Raji (cell line): ENCODE data around the gene CXCR5.

Source experiments
- POLR2A ChIP-seq: IDR thresholded peaks from 2 replicates; pipeline ENCODE4 v1.6.1; 2011; ENCODE audit warnings: low read depth, low read length, control low read depth; ENCODE audit not compliant: insufficient read depth

The CXCR5 gene

DNA sequence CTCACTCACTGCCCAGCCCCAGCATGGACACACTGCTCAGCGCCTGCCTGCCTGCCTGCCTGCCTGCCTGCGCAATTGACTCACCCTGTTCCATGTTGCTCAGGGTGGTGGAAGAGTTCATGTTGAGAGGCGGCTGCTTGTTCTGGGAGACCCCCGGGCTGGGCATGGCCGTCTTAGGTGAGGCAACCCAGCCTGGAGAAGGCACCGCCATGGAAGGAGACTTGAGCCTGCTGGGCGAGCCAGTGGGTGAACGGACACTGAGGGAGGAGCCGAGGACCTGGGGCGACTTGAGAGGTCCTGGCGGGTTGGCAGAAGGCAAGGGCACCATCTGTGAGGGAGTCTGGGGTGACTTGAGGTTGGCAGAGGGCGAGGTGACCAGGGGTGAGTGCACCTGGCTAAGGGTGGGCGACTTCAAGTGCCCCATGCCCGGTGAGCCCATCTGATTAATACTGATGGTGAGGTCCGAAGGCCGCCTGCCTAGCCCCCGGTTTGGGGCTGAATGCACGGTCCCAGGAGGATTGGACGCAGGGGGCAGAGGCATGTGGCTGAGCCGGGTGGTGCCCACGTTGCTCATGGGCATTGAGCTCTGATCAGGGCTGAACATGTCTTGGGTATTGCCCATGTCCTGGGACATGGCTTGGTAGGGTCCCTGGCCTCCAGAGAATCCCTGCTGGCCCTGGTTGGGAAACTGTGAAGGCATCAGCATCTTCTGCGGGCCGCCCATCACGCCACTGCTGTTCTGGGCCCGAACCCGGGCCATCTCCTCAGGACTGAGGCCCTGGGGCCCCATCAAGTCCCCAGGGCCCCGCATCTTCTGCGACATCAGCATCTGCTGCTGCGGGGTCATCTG lies 17.1 kb downstream of the CXCR5 start:
- TF ChIP-seq POLR2A, result no peak

DNA sequence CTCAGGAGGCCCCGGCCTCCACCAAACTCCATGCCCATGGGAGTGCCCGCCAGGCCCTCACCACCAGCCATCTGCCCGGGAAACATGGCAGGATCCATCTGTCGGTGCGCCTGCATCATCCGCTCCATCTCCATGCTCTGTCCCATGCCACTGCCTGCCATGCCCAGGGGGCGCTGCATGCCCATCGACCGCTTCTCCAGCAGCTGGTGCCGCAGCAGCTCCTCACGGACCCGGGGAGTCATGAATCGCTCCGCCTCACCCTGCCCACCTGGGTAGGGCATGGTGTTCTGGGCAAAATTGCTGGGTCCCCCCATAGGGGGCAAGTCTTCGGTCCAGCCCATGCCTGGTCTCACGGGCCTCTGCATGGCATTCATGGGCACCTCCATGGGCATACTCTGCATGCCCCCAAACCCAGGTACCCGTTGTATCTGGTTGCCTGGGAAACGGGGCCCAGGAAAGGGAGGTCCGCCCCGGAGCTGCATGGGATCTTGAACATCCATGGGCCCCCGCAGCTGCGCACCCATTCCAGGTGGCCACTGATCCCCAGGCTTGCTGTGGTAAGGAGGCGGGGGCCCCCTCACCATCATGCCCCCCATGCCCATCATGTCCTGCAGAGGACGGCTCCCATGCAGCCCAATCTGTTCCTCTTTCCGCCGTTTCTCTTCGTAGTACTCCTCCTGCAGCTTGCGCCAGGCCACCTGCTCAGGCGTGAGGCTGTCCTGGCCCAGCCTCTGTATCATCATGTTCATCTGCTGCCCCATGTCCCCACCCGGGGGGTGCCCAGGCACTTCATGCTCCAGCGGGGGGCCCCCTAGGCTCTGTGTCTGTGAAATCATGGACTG lies 18.0 kb downstream of the CXCR5 start:
- no peak for TF ChIP-seq POLR2A

DNA sequence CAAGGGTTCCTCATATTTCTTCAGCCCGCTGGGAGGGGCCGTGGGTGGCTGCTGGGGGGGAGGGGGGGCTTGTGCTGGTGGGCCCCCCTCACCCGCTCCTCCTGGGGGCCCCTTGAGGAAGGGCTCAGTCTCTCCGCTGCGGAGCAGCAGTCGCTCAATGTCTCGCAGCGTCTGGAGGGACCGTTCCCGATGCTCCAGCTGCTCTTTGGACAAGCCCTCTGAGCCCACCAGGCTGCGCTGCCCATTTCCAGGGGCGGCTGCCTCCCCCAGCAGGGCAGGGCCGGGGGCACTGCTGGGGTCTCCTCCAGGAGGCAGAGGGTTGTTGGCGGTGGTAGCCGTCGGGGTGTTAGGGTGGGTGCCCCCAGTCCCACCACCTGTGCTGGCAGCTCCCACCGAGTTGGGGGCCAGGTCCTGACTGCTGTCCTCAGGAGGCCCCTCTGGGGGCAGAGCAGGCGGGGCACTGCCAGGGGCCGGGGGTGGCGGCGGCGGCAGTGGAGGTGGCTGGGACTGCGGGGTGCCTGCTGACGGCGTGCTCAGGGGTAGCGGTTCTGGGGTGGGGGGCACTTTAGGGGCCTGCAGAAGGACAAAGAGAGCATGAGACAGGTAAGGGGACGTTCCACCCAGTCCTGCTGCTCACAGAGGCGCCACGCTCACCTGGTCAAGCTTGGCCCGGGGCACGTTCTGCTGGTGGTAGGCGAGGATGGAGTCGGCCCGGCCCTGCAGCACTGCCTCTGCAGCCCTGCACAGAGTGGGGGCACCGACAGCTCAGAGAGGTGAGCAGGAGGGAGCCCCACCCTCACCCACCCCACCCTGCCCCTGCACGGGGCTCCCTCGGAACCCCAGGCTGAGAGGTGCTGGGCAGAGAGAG lies 18.9 kb downstream of the CXCR5 start:
- TF ChIP-seq POLR2A, result no peak

DNA sequence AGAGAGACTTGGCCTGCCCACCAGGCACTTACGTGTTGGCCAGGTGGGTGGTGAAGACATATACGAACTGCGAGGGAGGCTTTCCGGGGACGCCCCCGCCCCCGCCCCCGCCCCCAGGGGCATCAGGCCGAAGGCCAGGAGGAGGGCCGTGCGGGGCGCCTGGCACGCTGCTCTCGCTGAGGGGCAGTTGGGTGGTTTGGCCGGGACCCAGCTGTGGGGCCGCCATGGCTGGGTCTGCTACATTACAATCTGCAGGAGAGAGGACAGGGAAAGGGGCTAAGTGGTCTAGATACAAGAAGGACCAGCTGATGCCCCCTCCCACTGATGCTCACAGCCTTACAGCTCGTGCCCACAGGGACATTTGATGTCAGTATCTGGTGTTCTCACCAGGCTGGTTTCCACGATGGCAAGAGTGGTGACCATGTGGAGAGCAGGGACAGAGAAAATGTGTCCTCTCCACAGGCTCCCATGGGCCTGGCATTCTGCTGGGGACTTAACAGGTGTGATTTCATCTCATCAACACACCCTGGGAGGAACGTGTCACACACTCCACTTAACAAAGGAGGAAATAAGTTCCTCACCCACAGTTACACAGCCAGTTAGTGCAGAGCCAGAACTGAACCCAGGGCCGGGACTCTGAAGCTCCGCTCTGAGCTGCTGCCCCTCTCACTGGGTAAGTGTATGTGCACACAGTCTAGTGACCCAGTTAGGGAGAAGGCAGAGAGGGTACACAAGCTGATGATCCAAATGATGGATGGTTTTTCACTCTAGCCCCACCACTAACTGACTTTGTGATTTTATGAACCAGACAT lies 19.7 kb downstream of the CXCR5 start:
- no peak for TF ChIP-seq POLR2A

DNA sequence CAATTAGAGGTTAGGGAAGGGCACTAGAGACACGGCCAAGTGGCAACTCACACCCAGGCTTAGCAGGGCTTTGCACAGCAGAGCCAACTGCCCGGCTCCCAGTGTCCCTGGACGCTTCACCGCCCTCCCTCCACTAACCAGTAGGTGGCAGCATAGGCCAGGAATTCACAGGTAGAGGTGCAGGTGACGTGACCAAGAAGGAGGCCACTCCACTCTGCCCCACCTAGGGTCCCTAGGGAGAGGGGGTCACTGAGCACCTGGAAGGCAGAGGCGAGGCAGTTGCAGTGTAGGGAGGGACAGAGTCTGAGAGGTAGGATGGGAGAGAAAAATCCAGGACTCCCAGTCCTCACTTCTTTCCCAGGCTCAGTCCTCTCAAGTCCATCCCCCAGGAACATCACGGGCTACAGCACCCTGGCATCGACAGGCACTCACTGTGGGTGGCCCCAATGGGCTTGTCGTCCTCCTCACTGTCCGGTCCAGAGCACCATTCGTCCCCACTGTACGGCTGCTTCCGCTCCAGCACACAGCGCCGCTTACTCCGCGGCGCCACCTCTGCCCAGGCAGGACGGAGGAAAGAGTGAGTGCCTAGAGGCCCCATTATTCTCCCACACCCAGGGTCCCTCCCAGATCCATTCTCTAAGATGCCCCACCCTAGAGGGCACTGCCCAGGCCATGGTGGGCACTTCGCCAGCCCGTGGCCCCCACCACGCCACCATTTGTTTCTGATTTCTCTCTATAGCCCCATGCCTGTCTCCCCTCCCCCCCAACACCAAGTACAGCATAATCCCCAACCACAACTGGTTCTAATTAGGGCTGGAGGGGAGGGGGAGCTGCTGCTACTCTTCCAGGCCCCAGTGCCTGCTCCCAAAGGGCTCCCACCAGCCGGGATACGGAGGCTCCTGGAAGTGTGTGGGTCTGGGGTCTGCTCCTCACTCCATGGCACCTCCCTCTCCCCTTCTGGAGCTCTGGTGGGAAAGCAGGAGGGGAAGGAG lies 23.7 kb downstream of the CXCR5 start:
- peak; percentile 34; the same call in 1 of the 2 replicates for TF ChIP-seq POLR2A

DNA sequence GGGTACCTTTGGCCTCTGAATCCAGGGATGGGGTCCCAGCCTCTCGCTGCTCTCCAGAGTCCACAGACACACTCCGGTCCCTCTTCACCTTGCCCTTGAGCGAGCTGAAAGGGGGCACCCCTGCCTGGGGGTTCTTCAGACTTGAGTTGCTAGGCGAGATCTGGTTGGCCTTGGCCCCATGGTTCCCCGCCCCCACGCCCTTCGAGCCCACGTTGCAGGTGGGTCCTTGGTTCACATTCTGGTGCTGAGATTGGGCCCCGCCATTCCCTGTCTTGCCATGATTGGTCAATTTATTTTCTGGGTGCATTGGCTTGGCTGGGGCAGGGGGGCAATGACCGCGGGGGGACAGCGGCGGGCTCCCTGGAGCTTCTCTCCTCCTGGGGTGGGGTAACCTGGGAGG lies 24.6 kb downstream of the CXCR5 start:
- no peak for TF ChIP-seq POLR2A

DNA sequence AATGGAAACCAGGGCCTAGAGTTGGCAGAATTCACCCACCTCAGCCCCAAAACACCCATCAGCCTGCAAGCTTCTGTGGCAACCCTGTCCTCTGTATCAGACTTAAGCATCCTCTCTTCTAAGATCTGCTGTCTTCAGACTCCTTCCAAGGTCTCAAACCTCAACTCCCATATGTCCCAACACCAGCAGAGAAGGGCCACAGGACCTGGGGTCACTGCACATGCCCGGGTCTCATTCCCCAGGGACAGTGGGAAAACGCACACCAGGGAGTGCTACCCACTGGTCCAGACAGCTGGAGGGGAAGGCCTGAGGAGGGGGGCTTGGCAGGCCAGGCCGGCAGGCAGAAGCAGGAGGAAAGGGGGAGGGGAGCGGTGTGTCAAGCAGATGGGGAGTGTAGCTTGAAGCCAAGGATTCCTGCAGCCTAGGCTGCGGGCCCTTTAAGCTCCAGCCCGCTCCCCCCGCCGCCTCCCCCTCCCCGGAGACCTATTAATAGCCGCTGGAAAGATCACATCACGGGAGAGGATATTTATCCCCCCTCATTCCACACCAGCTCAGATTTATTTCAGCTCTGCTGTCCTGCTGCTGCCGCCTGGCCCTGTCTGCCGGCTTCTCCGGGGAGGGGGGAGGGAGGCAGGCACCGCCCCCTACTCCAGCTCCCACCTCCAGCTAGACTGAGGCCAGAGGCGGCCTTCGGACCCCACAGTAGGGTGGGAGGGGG lies 25.4 kb downstream of the CXCR5 start:
- no peak for TF ChIP-seq POLR2A

DNA sequence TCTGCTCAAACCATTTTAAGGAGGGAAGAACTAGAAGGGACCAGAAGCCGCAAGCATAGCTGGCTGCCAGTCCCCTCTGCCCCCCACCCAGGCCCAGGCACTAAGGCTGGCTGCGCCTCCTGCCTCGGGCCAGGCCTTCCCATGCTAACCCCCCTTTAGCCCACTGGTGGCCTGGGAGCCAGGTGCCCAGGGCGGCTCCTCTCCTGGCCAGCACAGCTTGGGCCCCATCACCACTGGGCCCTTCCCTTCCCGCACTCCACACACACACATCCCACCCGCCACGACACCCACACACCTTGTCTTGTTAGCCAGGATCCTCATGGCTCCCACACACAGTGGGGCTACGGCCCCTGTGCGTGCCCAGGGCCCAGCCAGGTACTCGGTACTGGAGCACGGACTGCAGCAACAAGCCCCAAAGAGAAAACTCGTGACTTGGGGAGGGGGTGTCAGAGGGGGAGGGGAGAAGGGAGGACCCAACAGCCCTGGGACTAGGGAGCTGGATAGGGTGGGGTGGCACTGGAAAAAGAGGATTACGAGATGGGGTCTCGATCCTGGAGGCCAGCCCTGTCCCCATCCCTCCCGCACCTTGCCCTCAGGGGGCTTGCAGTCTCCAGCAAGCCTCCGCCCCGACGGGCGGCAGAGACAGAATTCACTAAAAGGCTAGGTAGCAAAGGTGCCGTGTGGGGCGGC lies 26.1 kb downstream of the CXCR5 start:
- TF ChIP-seq POLR2A, result no peak

DNA sequence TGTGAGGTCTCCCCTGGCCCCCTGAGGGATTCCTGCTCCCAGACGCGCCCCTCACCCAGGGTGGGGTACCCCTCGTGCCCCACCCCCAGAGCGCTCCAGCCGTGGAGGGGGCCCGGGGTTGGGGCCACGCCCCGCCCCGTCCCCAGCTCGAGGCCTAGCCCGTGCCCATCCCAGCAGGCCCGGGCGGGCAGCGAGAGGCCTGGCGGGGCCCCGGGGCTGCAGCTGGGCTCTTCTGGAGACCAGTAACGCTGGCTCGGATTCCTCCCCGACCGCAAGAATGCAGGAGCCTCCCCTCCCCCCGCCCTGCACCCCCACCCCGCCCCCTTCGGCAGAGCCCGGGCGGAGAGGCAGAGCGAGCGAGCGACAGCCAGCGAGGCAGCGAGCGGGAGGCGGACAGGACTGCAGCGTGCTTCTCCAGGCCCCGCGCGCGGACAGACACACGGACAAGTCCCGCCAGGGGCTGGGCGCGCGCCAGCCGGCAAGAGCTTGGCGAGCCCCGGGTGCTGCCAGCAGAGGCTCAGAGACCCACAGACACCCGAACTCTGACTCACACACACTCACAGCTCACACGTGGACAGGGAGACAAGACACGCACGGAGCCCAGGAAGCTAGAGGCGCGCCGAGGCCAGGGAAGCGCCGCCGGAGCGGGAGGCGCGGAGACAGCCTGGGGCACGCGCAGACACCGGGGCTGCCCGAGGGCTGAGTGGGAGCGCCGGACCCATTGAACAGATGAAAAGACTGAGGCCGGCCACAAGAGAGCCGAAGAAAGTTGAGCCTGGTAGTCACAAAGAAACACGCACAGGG lies 26.8 kb downstream of the CXCR5 start:
- no peak for TF ChIP-seq POLR2A

DNA sequence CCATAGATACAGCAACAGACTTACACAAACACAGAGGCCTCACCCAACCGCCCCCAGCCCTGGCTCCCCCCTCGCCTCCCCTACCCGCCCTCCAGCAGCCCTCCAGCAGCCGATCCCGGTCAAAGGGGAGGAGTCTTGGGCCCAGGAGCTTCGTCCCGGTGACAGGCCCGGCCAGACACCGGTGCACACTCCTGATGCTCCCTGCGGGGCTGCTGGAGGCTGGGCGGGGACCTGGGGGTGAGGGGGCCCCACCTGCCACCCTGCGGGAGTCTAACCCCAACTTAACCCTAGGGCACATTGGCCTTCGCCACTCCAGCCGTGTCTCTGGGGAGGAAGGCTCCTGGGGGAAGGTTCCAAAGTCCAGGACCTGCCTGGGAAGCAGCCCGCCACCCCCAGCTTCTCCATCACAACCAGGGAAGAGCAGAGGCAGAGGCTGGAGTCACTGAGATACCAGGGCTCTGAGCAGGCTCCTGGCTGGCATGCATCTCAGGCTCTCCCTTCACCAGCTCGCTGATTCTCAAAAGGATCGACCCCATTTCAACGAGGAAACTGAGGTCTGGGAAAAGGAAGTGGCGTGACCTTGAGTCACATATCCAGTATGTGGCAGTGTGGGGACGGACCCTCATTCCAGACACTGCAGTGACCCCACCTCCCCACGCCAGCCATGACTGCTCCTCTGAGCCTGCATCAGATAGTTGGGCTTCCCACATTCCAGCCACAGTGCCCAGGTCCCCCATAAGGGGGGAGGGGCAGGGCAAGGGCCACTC lies 27.6 kb downstream of the CXCR5 start:
- no peak for TF ChIP-seq POLR2A
